Neural crest cell (in vitro differentiated cells): ENCODE data around the gene DPP7. TPM values are rescaled to one million over a fixed set of nuclear protein-coding genes. Genes with fewer than 3 reads are reported as not detected.

Experiments used
- DNase-seq: peaks from one replicate; pipeline ENCODE4 v3.0.0; 2021; ENCODE audit warnings: low read depth, mixed read lengths, low spot score
- H3K27ac Mint-ChIP-seq: one replicate; pipeline ENCODE4 v1.8.0; 2021; ENCODE audit warnings: mild to moderate bottlenecking, mixed read lengths; ENCODE audit not compliant: unreplicated experiment
- H3K27me3 Mint-ChIP-seq: 2 replicates; pipeline ENCODE4 v1.8.0; 2021; ENCODE audit warnings: low read depth, mild to moderate bottlenecking, mixed read lengths
- H3K36me3 Mint-ChIP-seq: 2 replicates; pipeline ENCODE4 v1.8.0; 2021; ENCODE audit warnings: low read depth, mild to moderate bottlenecking, mixed read lengths
- H3K4me1 Mint-ChIP-seq: 2 replicates; pipeline ENCODE4 v1.8.0; 2021; ENCODE audit warnings: mixed read lengths
- H3K4me3 Mint-ChIP-seq: one replicate; pipeline ENCODE4 v1.8.0; 2021; ENCODE audit warnings: mild to moderate bottlenecking, mixed read lengths
- H3K9me3 Mint-ChIP-seq: 2 replicates; pipeline ENCODE4 v1.8.0; 2021; ENCODE audit warnings: mixed read lengths
- total RNA-seq: library from RNA; stranded (reverse); gene quantifications from 2 replicates; pipeline ENCODE4 v1.2.1, GENCODE V29; 2021
- TF ChIP-seq, protein P1 (sequence below): fragments of 200-600 bp; sonication (generic); conservative IDR thresholded peaks from 2 replicates; pipeline ENCODE4 v1.5.0; 2021; ENCODE audit warnings: antibody characterized with exemption, mild to moderate bottlenecking

The DPP7 gene
- total RNA-seq, 1 donor from 2014 or later, result 46.5 TPM

DNA sequence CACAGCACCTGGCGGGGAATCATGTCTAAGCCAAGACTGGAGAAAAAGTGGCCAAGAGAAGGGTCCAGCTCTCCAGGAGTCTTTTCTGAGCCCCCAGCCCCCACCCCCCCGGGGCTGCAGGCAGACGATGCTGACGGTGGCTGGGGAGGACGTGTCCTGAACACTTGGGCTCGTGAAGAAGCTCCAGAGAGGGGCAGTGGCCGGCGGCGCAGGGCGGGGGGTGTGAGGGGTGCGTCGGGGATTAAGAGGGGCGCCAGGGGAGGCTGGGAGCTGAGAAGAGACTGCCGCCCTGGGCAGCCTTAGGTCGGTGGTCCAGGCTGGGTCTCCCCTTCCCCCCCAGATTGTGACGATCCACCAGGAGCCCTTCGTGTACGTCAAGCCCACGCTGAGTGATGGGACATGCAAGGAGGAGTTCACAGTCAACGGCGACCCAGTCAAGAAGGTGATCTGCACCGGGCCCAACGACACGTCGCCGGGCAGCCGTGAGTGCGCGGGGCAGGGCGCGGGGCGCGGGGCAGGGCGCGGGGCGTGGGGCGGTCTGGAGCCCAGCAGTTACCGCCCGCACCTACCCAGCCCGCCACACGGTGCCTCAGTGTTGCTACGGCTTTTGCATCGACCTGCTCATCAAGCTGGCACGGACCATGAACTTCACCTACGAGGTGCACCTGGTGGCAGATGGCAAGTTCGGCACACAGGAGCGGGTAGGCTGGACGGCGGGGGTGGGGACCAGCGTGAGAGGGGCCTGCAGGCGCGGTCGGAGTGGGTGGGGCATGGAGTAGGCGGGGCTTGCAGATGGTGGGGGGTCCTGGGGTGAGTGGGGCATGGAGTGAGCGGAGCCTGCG, 46.4 kb upstream of the DPP7 start:
- Mint-ChIP-seq H3K4me1 (peaks cover 5% of the 10 kb centered on the region), H3K27me3 (peaks cover 88% of the 10 kb centered on the region), H3K27ac (no peak overlapping the region), H3K4me3 (no peak overlapping the region), H3K9me3 (no peaks in the 10 kb centered on the region), H3K36me3 (no peaks in the 10 kb centered on the region)
- TF ChIP-seq, protein P1, sequence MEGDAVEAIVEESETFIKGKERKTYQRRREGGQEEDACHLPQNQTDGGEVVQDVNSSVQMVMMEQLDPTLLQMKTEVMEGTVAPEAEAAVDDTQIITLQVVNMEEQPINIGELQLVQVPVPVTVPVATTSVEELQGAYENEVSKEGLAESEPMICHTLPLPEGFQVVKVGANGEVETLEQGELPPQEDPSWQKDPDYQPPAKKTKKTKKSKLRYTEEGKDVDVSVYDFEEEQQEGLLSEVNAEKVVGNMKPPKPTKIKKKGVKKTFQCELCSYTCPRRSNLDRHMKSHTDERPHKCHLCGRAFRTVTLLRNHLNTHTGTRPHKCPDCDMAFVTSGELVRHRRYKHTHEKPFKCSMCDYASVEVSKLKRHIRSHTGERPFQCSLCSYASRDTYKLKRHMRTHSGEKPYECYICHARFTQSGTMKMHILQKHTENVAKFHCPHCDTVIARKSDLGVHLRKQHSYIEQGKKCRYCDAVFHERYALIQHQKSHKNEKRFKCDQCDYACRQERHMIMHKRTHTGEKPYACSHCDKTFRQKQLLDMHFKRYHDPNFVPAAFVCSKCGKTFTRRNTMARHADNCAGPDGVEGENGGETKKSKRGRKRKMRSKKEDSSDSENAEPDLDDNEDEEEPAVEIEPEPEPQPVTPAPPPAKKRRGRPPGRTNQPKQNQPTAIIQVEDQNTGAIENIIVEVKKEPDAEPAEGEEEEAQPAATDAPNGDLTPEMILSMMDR, result no peak
- DNase-seq, result no peak

DNA sequence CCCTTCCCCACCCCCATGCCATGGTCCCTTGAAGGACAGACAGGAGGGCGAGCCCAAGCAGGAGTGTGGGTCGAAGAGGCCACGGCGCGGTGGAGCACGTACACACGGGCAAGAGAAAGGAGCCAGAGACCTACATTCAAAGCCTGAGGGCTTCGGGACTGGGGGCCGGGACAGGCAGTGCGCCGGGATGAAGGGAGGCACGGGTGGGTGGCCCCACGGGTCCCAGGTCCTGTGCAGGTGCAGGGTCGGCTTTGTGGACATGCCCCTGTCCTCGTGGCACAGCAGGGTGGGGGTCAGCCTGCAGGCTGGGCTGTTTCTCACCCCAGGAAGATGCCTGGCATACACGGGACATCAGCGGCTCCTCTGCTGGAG, 45.5 kb upstream of the DPP7 start:
- H3K27me3 Mint-ChIP-seq, result peaks cover 85% of the 10 kb centered on the region

DNA sequence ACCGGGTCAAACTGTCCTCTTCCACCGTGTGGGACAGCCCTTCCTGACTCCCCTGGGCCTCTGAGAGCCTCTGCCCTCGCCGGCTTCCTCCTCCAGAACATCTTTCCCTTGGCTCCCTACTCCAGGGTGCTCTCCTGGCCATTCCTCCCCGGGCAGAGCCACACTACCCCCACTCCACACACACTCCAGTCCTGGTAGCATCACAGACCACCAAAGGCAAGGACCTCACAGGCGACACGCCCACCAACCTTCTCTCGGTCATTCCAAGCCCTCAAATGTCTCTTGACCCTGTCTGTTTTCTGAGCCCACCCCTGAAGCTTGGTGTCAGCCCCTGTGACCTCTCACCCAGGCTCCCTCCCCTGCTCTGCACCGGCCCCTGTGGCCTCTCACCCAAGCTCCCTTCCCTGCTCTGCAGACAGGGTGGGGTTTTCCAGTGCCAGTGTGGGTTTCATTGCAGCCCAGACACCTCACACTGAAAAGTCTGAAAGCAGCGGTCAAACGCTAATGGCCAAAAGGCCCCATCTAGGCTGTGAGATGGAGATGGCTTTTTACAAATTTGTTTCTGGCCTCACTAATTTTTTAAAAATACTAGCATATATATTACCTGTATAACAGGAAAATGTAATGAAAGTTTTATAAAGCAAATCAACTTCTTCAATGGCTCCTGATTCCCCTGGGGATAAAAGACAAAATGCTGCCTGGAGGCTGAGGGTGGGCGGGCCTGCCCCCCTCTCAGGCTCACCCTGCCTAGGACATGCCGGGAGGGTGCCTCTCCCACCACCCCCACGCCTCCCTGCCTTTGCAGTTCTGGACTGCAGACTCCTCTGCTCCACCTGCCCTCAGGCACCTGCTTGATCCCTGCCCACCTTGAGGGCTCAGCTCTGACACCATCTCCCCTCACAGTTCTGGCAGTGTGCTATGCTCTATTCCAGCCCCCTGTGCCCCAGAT, 44.8 kb upstream of the DPP7 start:
- Mint-ChIP-seq H3K36me3 (no peaks in the 10 kb centered on the region), H3K27ac (no peak overlapping the region), H3K4me1 (peaks cover 5% of the 10 kb centered on the region), H3K9me3 (no peaks in the 10 kb centered on the region), H3K4me3 (no peak overlapping the region), H3K27me3 (peaks cover 82% of the 10 kb centered on the region)
- DNase-seq, result no peak
- TF ChIP-seq, protein P1, result no peak

More for the DNA sequence above, 45.5 kb upstream of the DPP7 start:
- Mint-ChIP-seq H3K9me3 (no peaks in the 10 kb centered on the region), H3K27ac (no peak overlapping the region), H3K36me3 (no peaks in the 10 kb centered on the region), H3K4me3 (no peak overlapping the region), H3K4me1 (peaks cover 5% of the 10 kb centered on the region)
- TF ChIP-seq, protein P1, result no peak
- no peak for DNase-seq

DNA sequence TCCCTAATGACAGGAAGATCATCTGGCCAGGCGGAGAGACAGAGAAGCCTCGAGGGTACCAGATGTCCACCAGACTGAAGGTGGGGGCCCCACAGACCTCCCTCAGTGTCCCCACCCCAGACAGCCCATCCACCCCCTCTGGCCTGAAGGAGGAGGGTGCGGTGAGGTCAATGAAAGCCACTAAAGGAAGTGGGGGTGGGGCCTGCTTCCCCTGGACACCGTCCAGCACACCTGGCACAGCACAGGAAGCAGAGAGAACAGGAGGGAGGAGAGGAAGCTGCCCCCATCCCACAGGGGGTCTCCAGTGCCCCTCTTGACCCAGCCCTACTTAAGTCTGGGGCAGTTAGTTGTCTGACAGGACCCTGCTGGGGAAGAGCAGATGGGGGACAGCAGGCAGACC, 44.1 kb upstream of the DPP7 start:
- Mint-ChIP-seq H3K4me1 (peaks cover 5% of the 10 kb centered on the region), H3K27me3 (peaks cover 77% of the 10 kb centered on the region), H3K36me3 (no peaks in the 10 kb centered on the region), H3K9me3 (no peaks in the 10 kb centered on the region), H3K27ac (no peak overlapping the region), H3K4me3 (no peak overlapping the region)
- no peak for DNase-seq
- TF ChIP-seq, protein P1, result no peak

DNA sequence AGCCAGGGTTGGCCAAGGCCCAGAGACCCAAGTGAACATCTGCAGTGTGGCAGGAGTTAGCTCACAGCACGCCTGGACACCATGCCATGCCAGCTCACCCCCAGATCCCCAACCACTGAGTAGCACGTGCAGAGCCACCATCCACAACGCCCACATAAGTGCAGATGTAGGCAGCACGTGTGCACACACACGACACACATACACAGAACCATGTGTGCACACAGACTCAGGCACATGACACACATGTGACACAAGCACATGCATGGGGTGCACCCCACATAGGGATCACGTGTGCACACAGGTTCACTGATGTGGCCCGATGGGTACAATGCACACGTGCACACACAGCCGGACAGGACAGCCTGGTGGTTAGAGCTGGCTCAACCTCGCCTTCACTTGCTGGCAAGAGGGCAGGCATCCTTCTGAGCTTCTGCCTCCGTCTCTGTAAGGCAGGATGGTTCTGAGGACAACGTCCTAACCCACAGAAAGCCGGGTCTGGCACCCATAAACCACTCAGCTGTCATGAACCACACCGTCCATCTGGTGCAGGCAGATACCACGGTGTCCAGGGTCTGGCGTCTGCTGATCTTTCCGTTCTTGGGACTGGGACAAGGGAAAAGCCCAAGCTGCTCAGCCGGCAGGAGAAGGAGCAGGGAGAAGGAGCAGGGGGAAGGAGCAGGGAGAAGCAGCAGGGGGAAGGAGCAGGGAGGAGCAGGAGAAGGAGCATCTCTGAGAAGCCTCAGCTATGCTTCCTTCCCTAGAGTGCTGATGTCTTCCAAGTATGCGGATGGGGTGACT, 43.3 kb upstream of the DPP7 start:
- H3K9me3 Mint-ChIP-seq, result no peaks in the 10 kb centered on the region
- no peak overlapping the region for H3K4me3 Mint-ChIP-seq
- no peak for DNase-seq
- H3K27ac Mint-ChIP-seq, result no peak overlapping the region
- peaks cover 69% of the 10 kb centered on the region for H3K27me3 Mint-ChIP-seq
- TF ChIP-seq, protein P1, result no peak
- peaks cover 5% of the 10 kb centered on the region for H3K4me1 Mint-ChIP-seq
- no peaks in the 10 kb centered on the region for H3K36me3 Mint-ChIP-seq
